ENCODE data around the gene C11orf16.

- TF ChIP-seq CTCF (conservative IDR thresholded peaks at IDR 0.05) (no peak), ZFX (IDR thresholded peaks at IDR 0.05) (no peak)
Measured at GRCh38 chr11:8928981-8929615, 3.6 kb downstream of the C11orf16 start.

Data from C4-2B (cell line).